Inflammatory macrophage treated with lipopolysaccharide for 1 hour (primary cell): ENCODE data around the gene COMMD6.
"Not testable (repeated sequence)": the region's sequence is repeated elsewhere in the genome, so short reads cannot be mapped to it uniquely, and the experiment has no call there.

ENCODE experiments used
- DNase-seq, 2 donors: peaks; one replicate each; pipeline ENCODE4 v3.0.0-alpha.2; 2020 to 2022

The COMMD6 gene

GRCh38 chr13:75537401-75538365 lies at the start of gene COMMD6:
Gene COMMD6 (minus strand): TSS chr13:75537841. CDS start chr13:75537805, 36 bp downstream.
- peak; percentile 76 to 86 for DNase-seq

GRCh38 chr13:75585153-75585552 lies 47.5 kb upstream of the COMMD6 start:
- DNase-seq: no peak

GRCh38 chr13:75583091-75583490 lies 45.5 kb upstream of the COMMD6 start:
- no peak for DNase-seq

- no peak for DNase-seq
These were observed 44.4 kb upstream of the COMMD6 start for GRCh38 chr13:75581874-75582640.

- no peak for DNase-seq
These were observed 41.9 kb upstream of the COMMD6 start for GRCh38 chr13:75579529-75579928.

- DNase-seq: no peak
These were observed 31.9 kb upstream of the COMMD6 start for GRCh38 chr13:75569576-75569975.

GRCh38 chr13:75566658-75567057 lies 29.0 kb upstream of the COMMD6 start:
- peak; percentile 13 to 20 for DNase-seq

- DNase-seq: no peak
These were observed 20.7 kb upstream of the COMMD6 start for GRCh38 chr13:75558145-75558840.

- DNase-seq: no peak
These were observed 19.3 kb upstream of the COMMD6 start for GRCh38 chr13:75556961-75557360.

GRCh38 chr13:75555836-75556235 lies 18.2 kb upstream of the COMMD6 start:
- DNase-seq: no peak

- no peak for DNase-seq
These were observed 17.3 kb upstream of the COMMD6 start for GRCh38 chr13:75554981-75555380.

GRCh38 chr13:75554464-75554863 lies 16.8 kb upstream of the COMMD6 start:
- peak; percentile 26 to 32 for DNase-seq

GRCh38 chr13:75550159-75550567 lies 12.5 kb upstream of the COMMD6 start:
- peak; percentile 72 to 74 for DNase-seq

GRCh38 chr13:75549262-75550158 lies 11.9 kb upstream of the COMMD6 start, which contains the start of gene UCHL3:
Gene UCHL3 (plus strand): TSS chr13:75549791. CDS start chr13:75549821, 30 bp downstream.
- peak; percentile 91 to 98 for DNase-seq

GRCh38 chr13:75547917-75548316 lies 10.3 kb upstream of the COMMD6 start:
- no peak for DNase-seq

GRCh38 chr13:75545386-75545785 lies 7.7 kb upstream of the COMMD6 start:
- not testable (repeated sequence) for DNase-seq

- no peak for DNase-seq
These were observed 7.2 kb upstream of the COMMD6 start for GRCh38 chr13:75544681-75545330.

- DNase-seq: no peak
These were observed 4.3 kb upstream of the COMMD6 start for GRCh38 chr13:75541961-75542360.

GRCh38 chr13:75541287-75541686 lies 3.6 kb upstream of the COMMD6 start:
- peak; percentile 77 to 92 for DNase-seq

- DNase-seq: no peak
These were observed 3.8 kb downstream of the COMMD6 start for GRCh38 chr13:75533861-75534260.

GRCh38 chr13:75530549-75530961 lies 7.1 kb downstream of the COMMD6 start:
- no peak for DNase-seq
